ENCODE measurements around the gene SPATS2.
A peak's percentile ranks its signal among the peaks of the same experiment; 100 is the strongest.

SPATS2 gene

DNA sequence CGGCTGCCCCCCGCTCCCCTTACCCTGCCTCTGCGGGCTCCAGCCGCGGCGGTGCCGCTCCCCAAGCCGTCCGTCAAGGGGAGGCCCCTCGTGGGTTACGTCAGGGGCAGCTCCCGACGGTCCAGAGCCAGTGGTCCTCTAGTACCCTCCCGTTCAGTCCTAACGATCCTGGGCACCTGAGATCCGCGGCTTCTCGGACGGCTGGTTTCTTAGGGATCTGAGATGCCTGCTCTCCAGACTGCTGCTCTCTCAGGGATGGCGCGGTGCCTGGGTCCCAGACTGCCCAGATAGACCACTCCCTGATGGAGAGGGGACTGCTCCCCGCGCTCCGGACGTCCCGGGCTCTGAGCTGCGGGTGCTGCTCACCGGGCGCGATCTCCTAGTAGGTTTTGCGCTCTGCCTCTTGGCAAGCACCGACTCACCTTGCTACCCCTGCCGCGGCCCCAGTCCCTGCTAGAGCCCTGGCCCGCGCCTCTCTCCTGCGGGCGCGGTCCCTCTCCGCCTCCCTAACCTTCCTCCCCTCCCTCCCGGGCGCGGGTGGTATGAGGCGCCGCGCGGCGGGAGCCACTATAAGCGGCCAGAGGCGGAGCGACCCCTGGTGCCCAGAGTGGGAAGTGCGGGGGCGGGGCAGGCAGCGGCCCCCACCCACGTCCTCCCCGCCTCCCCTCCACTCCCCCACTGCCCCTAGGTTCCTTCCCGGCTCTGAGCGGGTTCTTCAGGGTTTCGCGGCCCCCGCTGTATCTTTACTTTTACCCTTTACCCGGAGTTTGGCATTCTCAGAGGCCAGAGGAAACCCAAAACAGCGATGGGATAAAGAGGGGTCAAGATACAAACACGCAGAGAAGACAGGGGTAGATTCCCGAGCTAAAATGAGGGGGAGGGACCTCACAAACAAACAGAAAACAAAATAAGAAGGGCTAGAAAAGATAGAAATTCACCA, 30.3 kb upstream of the SPATS2 start, which contains the start of gene C1QL4:
Gene C1QL4 (minus strand): TSS at position 544 of the 940 bp plus-strand sequence. CDS start 711 bp downstream, outside the sequence.
- no peak for DNase-seq (ENCODE audit: low read depth)

DNA sequence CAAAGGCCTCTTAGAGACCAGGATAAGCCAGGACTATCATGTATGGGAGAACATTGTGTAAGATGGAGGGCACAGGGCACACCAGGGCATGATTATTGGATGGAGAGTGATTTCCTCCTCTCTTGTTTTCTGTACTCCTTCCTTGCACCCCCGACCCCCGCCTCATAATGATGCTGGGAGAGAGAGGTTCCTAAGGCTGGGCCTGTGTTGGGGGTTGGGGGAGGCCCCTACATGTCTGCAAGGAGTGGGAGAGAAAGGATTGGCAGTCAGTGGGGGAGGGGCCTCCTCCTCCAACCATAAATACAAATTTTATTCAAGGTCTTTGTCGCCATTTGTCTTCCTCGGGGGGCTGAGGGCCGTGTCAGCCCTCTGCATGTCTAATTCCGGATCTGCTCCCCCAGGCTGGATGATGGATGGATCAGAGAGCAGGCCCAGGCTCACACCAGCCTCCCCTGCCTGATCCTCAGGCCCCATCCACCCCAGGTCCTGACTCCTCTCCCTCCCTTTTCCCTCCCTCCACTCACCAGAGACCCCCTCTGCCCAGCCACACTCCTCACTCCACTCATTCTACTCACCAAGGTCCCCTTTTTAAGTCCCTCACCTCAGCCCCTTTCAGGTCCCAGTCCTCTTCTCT, 28.3 kb upstream of the SPATS2 start:
- no peak overlapping the region for H3K4me3 ChIP-seq (ENCODE audit: low read depth, low read length)
- TF ChIP-seq, protein P1, sequence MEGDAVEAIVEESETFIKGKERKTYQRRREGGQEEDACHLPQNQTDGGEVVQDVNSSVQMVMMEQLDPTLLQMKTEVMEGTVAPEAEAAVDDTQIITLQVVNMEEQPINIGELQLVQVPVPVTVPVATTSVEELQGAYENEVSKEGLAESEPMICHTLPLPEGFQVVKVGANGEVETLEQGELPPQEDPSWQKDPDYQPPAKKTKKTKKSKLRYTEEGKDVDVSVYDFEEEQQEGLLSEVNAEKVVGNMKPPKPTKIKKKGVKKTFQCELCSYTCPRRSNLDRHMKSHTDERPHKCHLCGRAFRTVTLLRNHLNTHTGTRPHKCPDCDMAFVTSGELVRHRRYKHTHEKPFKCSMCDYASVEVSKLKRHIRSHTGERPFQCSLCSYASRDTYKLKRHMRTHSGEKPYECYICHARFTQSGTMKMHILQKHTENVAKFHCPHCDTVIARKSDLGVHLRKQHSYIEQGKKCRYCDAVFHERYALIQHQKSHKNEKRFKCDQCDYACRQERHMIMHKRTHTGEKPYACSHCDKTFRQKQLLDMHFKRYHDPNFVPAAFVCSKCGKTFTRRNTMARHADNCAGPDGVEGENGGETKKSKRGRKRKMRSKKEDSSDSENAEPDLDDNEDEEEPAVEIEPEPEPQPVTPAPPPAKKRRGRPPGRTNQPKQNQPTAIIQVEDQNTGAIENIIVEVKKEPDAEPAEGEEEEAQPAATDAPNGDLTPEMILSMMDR (IDR thresholded peaks at IDR 0.05; ENCODE audit: control insufficient read depth, extremely low read depth, insufficient read depth) = no peak
- no peak for DNase-seq (ENCODE audit: low read depth)

More for the DNA sequence above, 30.3 kb upstream of the SPATS2 start, which contains the start of gene C1QL4:
- TF ChIP-seq, protein P1 (IDR thresholded peaks at IDR 0.05; ENCODE audit: control insufficient read depth, extremely low read depth, insufficient read depth) = peak; percentile 89
- peak within 1 kb of the TSS; percentile 53 for H3K4me3 ChIP-seq (ENCODE audit: low read depth, low read length)

DNA sequence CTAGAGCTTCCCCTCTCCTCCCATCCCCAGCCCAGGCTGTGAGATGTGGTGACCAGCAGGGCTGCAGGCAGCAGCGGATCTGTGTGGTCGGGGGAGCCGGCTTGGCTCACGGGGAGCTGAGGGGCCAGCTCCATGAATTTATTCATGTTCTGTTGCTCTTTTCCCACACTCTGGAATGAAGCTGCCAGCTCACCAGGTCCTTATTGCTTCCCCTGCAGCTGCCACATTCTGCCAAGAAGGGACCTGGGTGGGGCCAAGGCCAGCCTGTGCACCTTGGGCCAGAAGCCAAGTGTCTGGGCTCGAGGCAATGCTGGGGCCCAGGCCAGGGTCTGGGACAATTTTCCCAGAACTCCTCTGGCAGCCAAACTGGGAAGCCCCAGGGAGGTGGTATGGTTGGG, 27.8 kb upstream of the SPATS2 start:
- TF ChIP-seq, protein P1 (IDR thresholded peaks at IDR 0.05; ENCODE audit: control insufficient read depth, extremely low read depth, insufficient read depth) = no peak
- DNase-seq (ENCODE audit: low read depth) = no peak
- no peak overlapping the region for H3K4me3 ChIP-seq (ENCODE audit: low read depth, low read length)

DNA sequence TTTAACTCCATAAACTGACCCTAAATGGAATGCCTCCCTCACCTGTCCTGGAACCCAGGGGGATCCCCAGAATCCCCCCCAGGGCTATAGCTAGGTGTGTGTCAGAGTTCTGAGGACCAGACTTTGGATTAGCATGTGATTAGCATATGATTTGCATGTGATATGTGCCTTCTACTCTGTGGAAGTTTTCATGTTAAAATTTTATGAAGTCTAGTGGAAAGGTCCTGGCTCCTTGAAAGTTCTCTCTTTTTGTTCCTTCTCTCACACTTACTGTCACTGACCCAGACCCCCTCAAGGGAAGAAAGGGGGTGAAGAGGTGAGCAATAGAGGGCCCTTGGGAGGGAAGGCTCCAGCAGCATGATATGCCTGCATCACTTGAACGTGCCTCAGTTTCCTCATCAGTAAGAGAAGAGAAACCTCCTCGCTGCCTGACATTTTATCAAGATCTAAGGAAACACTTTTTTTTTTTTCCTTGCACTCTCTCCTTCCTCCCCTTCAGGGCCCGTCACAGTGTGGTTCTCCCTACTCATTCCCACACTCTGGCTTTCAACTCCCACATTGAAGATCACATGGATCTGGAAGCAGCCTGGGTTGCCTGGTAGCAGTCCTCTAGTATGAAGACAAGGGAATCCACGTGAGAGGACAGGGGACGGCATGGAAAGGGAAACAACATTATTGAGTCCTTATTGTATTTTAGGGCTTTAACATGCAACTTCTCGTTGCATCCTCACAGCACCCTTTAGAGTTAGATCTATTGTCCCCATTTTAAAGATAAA, 27.0 kb upstream of the SPATS2 start:
- H3K4me3 ChIP-seq (ENCODE audit: low read depth, low read length) = no peak overlapping the region
- no peak for DNase-seq (ENCODE audit: low read depth)
- TF ChIP-seq, protein P1 (IDR thresholded peaks at IDR 0.05; ENCODE audit: control insufficient read depth, extremely low read depth, insufficient read depth) = no peak

DNA sequence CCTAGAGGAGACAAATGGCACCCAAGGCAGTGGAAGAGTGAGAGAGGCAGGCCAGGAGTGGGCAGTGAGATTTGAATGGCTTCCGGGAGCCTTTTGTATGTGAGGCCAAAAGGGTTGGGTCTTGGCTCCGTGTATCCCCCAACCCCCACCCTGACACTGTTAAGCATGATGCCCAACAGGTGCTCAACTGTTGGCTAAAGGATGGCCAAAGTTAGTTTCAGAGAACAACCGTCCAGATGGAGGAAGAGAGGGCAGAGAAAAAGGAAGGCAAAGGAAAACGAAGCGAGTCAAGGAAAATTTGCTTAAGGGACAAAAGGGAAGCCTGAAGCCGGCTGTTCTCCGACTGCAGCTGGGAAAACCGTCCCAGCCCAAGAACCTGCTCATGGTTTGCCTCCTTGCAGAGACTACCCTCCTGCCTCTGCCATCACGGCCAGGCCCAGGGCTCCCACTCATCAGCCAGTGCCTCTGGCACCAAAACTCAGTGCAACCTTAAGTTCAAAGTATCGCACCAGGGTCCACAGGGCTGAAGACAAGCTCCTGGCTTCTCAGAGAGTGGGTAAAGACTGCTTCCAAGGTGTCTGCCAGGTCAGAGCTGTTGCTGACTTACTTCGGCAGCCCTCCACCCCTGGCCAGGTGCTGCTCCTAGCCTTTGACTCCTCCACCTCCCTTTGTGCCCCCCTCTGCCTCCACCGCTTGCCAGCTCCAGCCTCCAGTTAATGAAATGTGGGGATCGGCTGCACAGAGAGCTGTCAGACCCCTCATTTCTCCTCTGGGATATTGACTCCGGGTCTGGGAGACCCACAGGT, 26.1 kb upstream of the SPATS2 start:
- TF ChIP-seq, protein P1 (IDR thresholded peaks at IDR 0.05; ENCODE audit: control insufficient read depth, extremely low read depth, insufficient read depth) = no peak
- no peak for DNase-seq (ENCODE audit: low read depth)
- H3K4me3 ChIP-seq (ENCODE audit: low read depth, low read length) = no peak overlapping the region

DNA sequence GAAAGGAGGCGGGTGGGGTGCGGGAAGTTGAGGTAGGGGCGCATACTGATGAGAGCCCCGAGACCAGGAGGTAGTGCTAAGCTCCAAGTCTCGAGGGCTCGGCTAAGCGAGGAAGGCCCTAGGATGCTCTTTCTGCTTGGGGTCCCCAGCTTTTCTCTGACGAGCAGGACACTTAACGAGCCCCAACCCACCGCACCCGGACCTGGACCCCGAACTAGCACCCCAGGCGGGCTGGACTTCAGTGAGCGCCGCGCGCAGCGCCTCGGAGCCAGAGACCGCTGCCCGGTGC, 25.5 kb upstream of the SPATS2 start:
- TF ChIP-seq, protein P1 (IDR thresholded peaks at IDR 0.05; ENCODE audit: control insufficient read depth, extremely low read depth, insufficient read depth) = no peak
- DNase-seq (ENCODE audit: low read depth) = no peak
- no peak overlapping the region for H3K4me3 ChIP-seq (ENCODE audit: low read depth, low read length)

Measured in LNCaP clone FGC (cell line).